Fibroblast of lung (primary cell): Measurements from ENCODE around the gene FN3KRP.

Experiments used
- EZH2 ChIP-seq: IDR thresholded peaks from 2 replicates; pipeline ENCODE4 v1.5.1; 2012; ENCODE audit warnings: low read length, control low read depth, mild to moderate bottlenecking; ENCODE audit errors: missing control alignments
- TF ChIP-seq, protein P1 (sequence below), 2 donors: IDR thresholded peaks in 1 of 2; conservative IDR thresholded peaks in 1 of 2; 1 replicate in 1 of 2; 2 replicates in 1 of 2; pipeline ENCODE4 v1.5.1; 2011 to 2012; ENCODE audit warnings: low read length in 2 of 2, control low read depth in 1 of 2, inconsistent platforms in 1 of 2, low read depth in 1 of 2, mild to moderate bottlenecking in 1 of 2

DNA sequence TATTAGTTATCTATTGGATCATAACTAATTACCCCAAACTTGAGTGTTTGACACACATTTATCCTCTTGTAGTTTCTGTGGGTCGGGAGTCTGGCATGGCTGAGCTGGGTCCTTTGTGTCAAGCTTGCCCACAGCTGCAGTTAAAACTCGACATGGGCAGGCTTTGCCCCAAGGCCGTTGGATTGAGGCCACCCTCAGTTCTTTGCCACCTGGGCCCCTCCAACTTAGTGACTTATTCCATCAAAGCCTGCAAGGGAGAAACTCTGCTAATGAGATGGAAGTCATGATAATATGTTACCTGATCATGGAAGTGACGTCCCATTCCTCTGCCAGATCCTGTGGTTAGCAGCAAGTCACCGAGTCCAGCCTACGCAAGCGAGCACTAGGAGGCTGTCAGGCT is 52.5 kb downstream of the FN3KRP start:
- TF ChIP-seq, protein P1, sequence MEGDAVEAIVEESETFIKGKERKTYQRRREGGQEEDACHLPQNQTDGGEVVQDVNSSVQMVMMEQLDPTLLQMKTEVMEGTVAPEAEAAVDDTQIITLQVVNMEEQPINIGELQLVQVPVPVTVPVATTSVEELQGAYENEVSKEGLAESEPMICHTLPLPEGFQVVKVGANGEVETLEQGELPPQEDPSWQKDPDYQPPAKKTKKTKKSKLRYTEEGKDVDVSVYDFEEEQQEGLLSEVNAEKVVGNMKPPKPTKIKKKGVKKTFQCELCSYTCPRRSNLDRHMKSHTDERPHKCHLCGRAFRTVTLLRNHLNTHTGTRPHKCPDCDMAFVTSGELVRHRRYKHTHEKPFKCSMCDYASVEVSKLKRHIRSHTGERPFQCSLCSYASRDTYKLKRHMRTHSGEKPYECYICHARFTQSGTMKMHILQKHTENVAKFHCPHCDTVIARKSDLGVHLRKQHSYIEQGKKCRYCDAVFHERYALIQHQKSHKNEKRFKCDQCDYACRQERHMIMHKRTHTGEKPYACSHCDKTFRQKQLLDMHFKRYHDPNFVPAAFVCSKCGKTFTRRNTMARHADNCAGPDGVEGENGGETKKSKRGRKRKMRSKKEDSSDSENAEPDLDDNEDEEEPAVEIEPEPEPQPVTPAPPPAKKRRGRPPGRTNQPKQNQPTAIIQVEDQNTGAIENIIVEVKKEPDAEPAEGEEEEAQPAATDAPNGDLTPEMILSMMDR (conservative IDR thresholded peaks at IDR 0.05 in 1 of 2, IDR thresholded peaks at IDR 0.05 in 1 of 2; ENCODE audit: low read depth in 1 of 2, low read length in 2 of 2), result no peak
- no peak for TF ChIP-seq EZH2
